Liver (tissue), 3 donors: ENCODE measurements around the gene RSRC1.

Experiments
- FOXA1 ChIP-seq: IDR thresholded peaks from 2 replicates; pipeline ENCODE4 v1.6.1; 2016; ENCODE audit warnings: antibody characterized with exemption
- GABPA ChIP-seq, 2 donors: IDR thresholded peaks in 1 of 2; conservative IDR thresholded peaks in 1 of 2; 2 replicates each; pipeline ENCODE4 v1.6.1; 2016; ENCODE audit warnings: antibody characterized with exemption in 2 of 2, mild to moderate bottlenecking in 1 of 2, moderate library complexity in 1 of 2
- JUND ChIP-seq, 2 donors: IDR thresholded peaks; 2 replicates each; pipeline ENCODE4 v1.6.1; 2016; ENCODE audit warnings: antibody characterized with exemption in 2 of 2
- NR2F2 ChIP-seq: IDR thresholded peaks from 2 replicates; pipeline ENCODE4 v1.6.1; 2016; ENCODE audit warnings: antibody characterized with exemption
- RAD21 ChIP-seq, 2 donors: IDR thresholded peaks; 2 replicates each; pipeline ENCODE4 v1.6.1; 2016; ENCODE audit warnings: antibody characterized with exemption in 2 of 2, mild to moderate bottlenecking in 2 of 2
- TAF1 ChIP-seq: conservative IDR thresholded peaks from 2 replicates; pipeline ENCODE4 v1.6.1; 2016; ENCODE audit warnings: antibody characterized with exemption, mild to moderate bottlenecking
- TF ChIP-seq, protein P1 (sequence below): fragments of 150-350 bp; IDR thresholded peaks from 2 replicates; pipeline ENCODE4 v1.5.1; 2017; ENCODE audit warnings: improper control_type of control experiment, low read depth, low read length; ENCODE audit not compliant: missing input control
- TF ChIP-seq, protein P2 (sequence below): IDR thresholded peaks from 2 replicates; pipeline ENCODE4 v1.6.1; 2016; ENCODE audit warnings: antibody characterized with exemption
- TF ChIP-seq, protein P3 (sequence below): IDR thresholded peaks from 2 replicates; pipeline ENCODE4 v1.6.1; 2016; ENCODE audit warnings: antibody characterized with exemption, mild to moderate bottlenecking
- TF ChIP-seq, protein P4 (sequence below): IDR thresholded peaks from 2 replicates; pipeline ENCODE4 v1.6.1; 2016; ENCODE audit warnings: antibody characterized with exemption
- donor health status: healthy.
- donor health status: healthy.

DNA sequence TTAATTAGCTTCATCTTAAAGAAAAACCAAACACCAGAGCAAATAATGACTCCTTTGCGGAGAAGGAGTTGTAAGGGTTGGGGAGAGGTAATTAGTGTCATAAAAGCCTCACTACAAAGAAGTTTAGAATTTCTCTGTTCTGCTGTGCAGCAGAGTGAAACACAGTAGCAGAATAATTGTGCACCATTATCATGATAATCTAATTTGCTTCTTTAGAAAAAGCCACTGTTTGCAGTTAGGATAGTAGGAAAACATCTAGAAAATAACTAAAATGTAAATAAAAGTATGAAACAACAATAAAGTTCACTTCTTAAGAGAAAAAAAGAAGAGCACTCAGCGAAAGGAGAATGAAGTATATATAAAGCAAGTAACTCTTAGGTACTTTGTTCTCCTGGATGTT is 9.2 kb upstream of the RSRC1 start:
- TF ChIP-seq, protein P1, sequence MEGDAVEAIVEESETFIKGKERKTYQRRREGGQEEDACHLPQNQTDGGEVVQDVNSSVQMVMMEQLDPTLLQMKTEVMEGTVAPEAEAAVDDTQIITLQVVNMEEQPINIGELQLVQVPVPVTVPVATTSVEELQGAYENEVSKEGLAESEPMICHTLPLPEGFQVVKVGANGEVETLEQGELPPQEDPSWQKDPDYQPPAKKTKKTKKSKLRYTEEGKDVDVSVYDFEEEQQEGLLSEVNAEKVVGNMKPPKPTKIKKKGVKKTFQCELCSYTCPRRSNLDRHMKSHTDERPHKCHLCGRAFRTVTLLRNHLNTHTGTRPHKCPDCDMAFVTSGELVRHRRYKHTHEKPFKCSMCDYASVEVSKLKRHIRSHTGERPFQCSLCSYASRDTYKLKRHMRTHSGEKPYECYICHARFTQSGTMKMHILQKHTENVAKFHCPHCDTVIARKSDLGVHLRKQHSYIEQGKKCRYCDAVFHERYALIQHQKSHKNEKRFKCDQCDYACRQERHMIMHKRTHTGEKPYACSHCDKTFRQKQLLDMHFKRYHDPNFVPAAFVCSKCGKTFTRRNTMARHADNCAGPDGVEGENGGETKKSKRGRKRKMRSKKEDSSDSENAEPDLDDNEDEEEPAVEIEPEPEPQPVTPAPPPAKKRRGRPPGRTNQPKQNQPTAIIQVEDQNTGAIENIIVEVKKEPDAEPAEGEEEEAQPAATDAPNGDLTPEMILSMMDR: no peak
- TF ChIP-seq, protein P2, sequence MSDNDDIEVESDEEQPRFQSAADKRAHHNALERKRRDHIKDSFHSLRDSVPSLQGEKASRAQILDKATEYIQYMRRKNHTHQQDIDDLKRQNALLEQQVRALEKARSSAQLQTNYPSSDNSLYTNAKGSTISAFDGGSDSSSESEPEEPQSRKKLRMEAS: no peak
- TF ChIP-seq TAF1 (no peak), RAD21 (IDR thresholded peaks at IDR 0.05) (no peak), FOXA1 (no peak), GABPA (IDR thresholded peaks at IDR 0.05 in 1 of 2, conservative IDR thresholded peaks at IDR 0.05 in 1 of 2) (no peak), NR2F2 (no peak), JUND (IDR thresholded peaks at IDR 0.05) (no peak)
- TF ChIP-seq, protein P3, sequence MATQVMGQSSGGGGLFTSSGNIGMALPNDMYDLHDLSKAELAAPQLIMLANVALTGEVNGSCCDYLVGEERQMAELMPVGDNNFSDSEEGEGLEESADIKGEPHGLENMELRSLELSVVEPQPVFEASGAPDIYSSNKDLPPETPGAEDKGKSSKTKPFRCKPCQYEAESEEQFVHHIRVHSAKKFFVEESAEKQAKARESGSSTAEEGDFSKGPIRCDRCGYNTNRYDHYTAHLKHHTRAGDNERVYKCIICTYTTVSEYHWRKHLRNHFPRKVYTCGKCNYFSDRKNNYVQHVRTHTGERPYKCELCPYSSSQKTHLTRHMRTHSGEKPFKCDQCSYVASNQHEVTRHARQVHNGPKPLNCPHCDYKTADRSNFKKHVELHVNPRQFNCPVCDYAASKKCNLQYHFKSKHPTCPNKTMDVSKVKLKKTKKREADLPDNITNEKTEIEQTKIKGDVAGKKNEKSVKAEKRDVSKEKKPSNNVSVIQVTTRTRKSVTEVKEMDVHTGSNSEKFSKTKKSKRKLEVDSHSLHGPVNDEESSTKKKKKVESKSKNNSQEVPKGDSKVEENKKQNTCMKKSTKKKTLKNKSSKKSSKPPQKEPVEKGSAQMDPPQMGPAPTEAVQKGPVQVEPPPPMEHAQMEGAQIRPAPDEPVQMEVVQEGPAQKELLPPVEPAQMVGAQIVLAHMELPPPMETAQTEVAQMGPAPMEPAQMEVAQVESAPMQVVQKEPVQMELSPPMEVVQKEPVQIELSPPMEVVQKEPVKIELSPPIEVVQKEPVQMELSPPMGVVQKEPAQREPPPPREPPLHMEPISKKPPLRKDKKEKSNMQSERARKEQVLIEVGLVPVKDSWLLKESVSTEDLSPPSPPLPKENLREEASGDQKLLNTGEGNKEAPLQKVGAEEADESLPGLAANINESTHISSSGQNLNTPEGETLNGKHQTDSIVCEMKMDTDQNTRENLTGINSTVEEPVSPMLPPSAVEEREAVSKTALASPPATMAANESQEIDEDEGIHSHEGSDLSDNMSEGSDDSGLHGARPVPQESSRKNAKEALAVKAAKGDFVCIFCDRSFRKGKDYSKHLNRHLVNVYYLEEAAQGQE: no peak
- TF ChIP-seq, protein P4, sequence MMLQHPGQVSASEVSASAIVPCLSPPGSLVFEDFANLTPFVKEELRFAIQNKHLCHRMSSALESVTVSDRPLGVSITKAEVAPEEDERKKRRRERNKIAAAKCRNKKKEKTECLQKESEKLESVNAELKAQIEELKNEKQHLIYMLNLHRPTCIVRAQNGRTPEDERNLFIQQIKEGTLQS: no peak
